WTC11 (cell line): Measurements from ENCODE around the gene PPP2R5E. TPM values are rescaled to one million over a fixed set of nuclear protein-coding genes. Genes with fewer than 3 reads are reported as not detected.

Experiments used
- ATAC-seq: fragments of 200-7000 bp; cut with Tn5 transposase; 2 replicates; pipeline ENCODE4 v1.10.0; 2021; ENCODE audit warnings: mild to moderate bottlenecking, moderate library complexity
- CTCF ChIA-PET: fragments of 300-600 bp; sonication (Branson Sonifier 250); formaldehyde crosslinking; loops from one replicate; lab custom pipeline; 2021; ENCODE audit warnings: antibody characterized with exemption; lab: Charles Lee
- POLR2A ChIA-PET: fragments of 350-600 bp; sonication (Branson Sonifier 250); formaldehyde crosslinking; loops from one replicate; lab custom pipeline; 2021; ENCODE audit warnings: antibody characterized with exemption; lab: Charles Lee
- DNase-seq: peaks from one replicate; pipeline ENCODE4 v3.0.0; 2021; ENCODE audit warnings: low spot score
- H3K27ac Mint-ChIP-seq: 2 replicates; pipeline ENCODE4 v1.8.0; 2021; ENCODE audit warnings: mixed read lengths
- H3K27me3 Mint-ChIP-seq: 2 replicates; pipeline ENCODE4 v1.8.0; 2021; ENCODE audit warnings: low read depth, mild to moderate bottlenecking, moderate library complexity, mixed read lengths
- H3K36me3 Mint-ChIP-seq: 2 replicates; pipeline ENCODE4 v1.8.0; 2021; ENCODE audit warnings: mixed read lengths
- H3K4me1 Mint-ChIP-seq: 2 replicates; pipeline ENCODE4 v1.8.0; 2022; ENCODE audit warnings: mixed read lengths
- H3K4me3 Mint-ChIP-seq: 2 replicates; pipeline ENCODE4 v1.8.0; 2021; ENCODE audit warnings: mild to moderate bottlenecking, moderate library complexity, mixed read lengths
- H3K9me3 Mint-ChIP-seq: 2 replicates; pipeline ENCODE4 v1.8.0; 2021; ENCODE audit warnings: mixed read lengths
- AFF4 ChIP-seq: sonication (generic); formaldehyde crosslinking; IDR thresholded peaks from 2 replicates; pipeline ENCODE4 v1.8.1; 2023; ENCODE audit warnings: mild to moderate bottlenecking, missing genetic modification reagents, borderline replicate concordance
- ATF2 ChIP-seq: sonication (generic); formaldehyde crosslinking; IDR thresholded peaks from 2 replicates; pipeline ENCODE4 v1.8.1; 2022; ENCODE audit warnings: low read depth, missing genetic modification reagents, borderline replicate concordance
- CBFB ChIP-seq: sonication (generic); formaldehyde crosslinking; IDR thresholded peaks from 2 replicates; pipeline ENCODE4 v1.8.1; 2022; ENCODE audit warnings: mild to moderate bottlenecking, low read depth, missing genetic modification reagents
- CDX4 ChIP-seq: fragments of 250-450 bp; sonication (Bioruptor Pico); IDR thresholded peaks from 2 replicates; pipeline ENCODE4 v1.9.0; 2021; ENCODE audit warnings: moderate library complexity, mild to moderate bottlenecking, inconsistent platforms, borderline replicate concordance
- ELF4 ChIP-seq: sonication (generic); formaldehyde crosslinking; IDR thresholded peaks from 2 replicates; pipeline ENCODE4 v1.8.1; 2022; ENCODE audit warnings: low read depth, mild to moderate bottlenecking, moderate library complexity, missing genetic modification reagents
- EMX1 ChIP-seq: fragments of 250-450 bp; sonication (Bioruptor Pico); IDR thresholded peaks from 2 replicates; pipeline ENCODE4 v1.8.0; 2021; ENCODE audit warnings: mild to moderate bottlenecking
- ESRRA ChIP-seq: sonication (generic); formaldehyde crosslinking; IDR thresholded peaks from 2 replicates; pipeline ENCODE4 v1.8.1; 2022; ENCODE audit warnings: mild to moderate bottlenecking, missing genetic modification reagents, borderline replicate concordance
- ETV6 ChIP-seq: sonication (generic); formaldehyde crosslinking; IDR thresholded peaks from 2 replicates; pipeline ENCODE4 v1.8.1; 2022; ENCODE audit warnings: mild to moderate bottlenecking, missing genetic modification reagents
- GABPB1 ChIP-seq: sonication (generic); formaldehyde crosslinking; IDR thresholded peaks from 2 replicates; pipeline ENCODE4 v1.8.1; 2023; ENCODE audit warnings: mild to moderate bottlenecking, missing genetic modification reagents
- GRHL2 ChIP-seq: fragments of 250-450 bp; sonication (Bioruptor Pico); IDR thresholded peaks from 2 replicates; pipeline ENCODE4 v1.8.0; 2022; ENCODE audit warnings: mild to moderate bottlenecking, moderate library complexity; ENCODE audit not compliant: insufficient replicate concordance, severe bottlenecking
- GTF2I ChIP-seq: fragments of 250-450 bp; sonication (Bioruptor Pico); conservative IDR thresholded peaks from 2 replicates; pipeline ENCODE4 v1.4.0; 2021; ENCODE audit warnings: mild to moderate bottlenecking
- JUN ChIP-seq: sonication (generic); formaldehyde crosslinking; IDR thresholded peaks from 2 replicates; pipeline ENCODE4 v1.8.0; 2023; ENCODE audit warnings: mild to moderate bottlenecking, missing genetic modification reagents
- KAT7 ChIP-seq: sonication (generic); formaldehyde crosslinking; IDR thresholded peaks from 2 replicates; pipeline ENCODE4 v1.8.1; 2023; ENCODE audit warnings: missing genetic modification reagents, mild to moderate bottlenecking, borderline replicate concordance
- MXD4 ChIP-seq: fragments of 250-450 bp; sonication (Bioruptor Pico); IDR thresholded peaks from 2 replicates; pipeline ENCODE4 v1.8.0; 2021; ENCODE audit warnings: mild to moderate bottlenecking, moderate library complexity, borderline replicate concordance
- MYBL2 ChIP-seq: sonication (generic); formaldehyde crosslinking; IDR thresholded peaks from 2 replicates; pipeline ENCODE4 v1.8.1; 2023; ENCODE audit warnings: mild to moderate bottlenecking, moderate library complexity, missing genetic modification reagents
- NR2C2 ChIP-seq: sonication (generic); formaldehyde crosslinking; IDR thresholded peaks from 2 replicates; pipeline ENCODE4 v1.8.0; 2022; ENCODE audit warnings: mild to moderate bottlenecking, missing genetic modification reagents
- NR3C1 ChIP-seq: sonication (generic); formaldehyde crosslinking; conservative IDR thresholded peaks from 2 replicates; pipeline ENCODE4 v1.8.1; 2023; ENCODE audit warnings: low read depth, mild to moderate bottlenecking, missing genetic modification reagents
- OVOL2 ChIP-seq: fragments of 250-450 bp; sonication (Bioruptor Pico); IDR thresholded peaks from 2 replicates; pipeline ENCODE4 v1.9.0; 2021; ENCODE audit warnings: mild to moderate bottlenecking, borderline replicate concordance
- PRRX2 ChIP-seq: fragments of 250-450 bp; sonication (Bioruptor Pico); IDR thresholded peaks from 2 replicates; pipeline ENCODE4 v1.8.0; 2021; ENCODE audit warnings: mild to moderate bottlenecking
- TCF7 ChIP-seq: sonication (generic); formaldehyde crosslinking; IDR thresholded peaks from 2 replicates; pipeline ENCODE4 v1.8.0; 2022; ENCODE audit warnings: mild to moderate bottlenecking, low read depth, missing genetic modification reagents, moderate library complexity
- ZBTB21 ChIP-seq: sonication (generic); formaldehyde crosslinking; IDR thresholded peaks from 2 replicates; pipeline ENCODE4 v1.8.1; 2023; ENCODE audit warnings: mild to moderate bottlenecking, missing genetic modification reagents, borderline replicate concordance
- ZNF121 ChIP-seq: sonication (generic); formaldehyde crosslinking; IDR thresholded peaks from 2 replicates; pipeline ENCODE4 v1.8.0; 2023; ENCODE audit warnings: missing genetic modification reagents
- total RNA-seq: library from RNA; stranded (reverse); gene quantifications from 3 replicates; pipeline ENCODE4 v1.2.3, GENCODE V29; 2021
- TF ChIP-seq, protein P1 (sequence below): sonication (generic); formaldehyde crosslinking; conservative IDR thresholded peaks from 2 replicates; pipeline ENCODE4 v1.8.1; 2023; ENCODE audit warnings: mild to moderate bottlenecking, low read depth, missing genetic modification reagents, moderate library complexity
- TF ChIP-seq, protein P2 (sequence below): sonication (generic); formaldehyde crosslinking; IDR thresholded peaks from 2 replicates; pipeline ENCODE4 v1.8.0; 2022; ENCODE audit warnings: mild to moderate bottlenecking, missing genetic modification reagents
- TF ChIP-seq, protein P3 (sequence below): sonication (generic); formaldehyde crosslinking; IDR thresholded peaks from 2 replicates; pipeline ENCODE4 v1.8.1; 2022; ENCODE audit warnings: mild to moderate bottlenecking, moderate library complexity, missing genetic modification reagents

Gene PPP2R5E
- total RNA-seq, 1 experiment from 2014 or later, result 59.0 TPM

- no peak overlapping the region for H3K27ac Mint-ChIP-seq
- H3K9me3 Mint-ChIP-seq, result peaks cover 32% of the 10 kb centered on the region
- peaks cover 17% of the 10 kb centered on the region for H3K36me3 Mint-ChIP-seq
- no peaks in the 10 kb centered on the region for H3K4me1 Mint-ChIP-seq
- ATAC-seq (no peak), DNase-seq (no peak)
- ChIA-PET POLR2A (no interaction called here), CTCF (no interaction called here)
- no peaks in the 10 kb centered on the region for H3K27me3 Mint-ChIP-seq
- TF ChIP-seq KAT7 (CRISPR knock-in tag), result no peak
- no peak for TF ChIP-seq JUN (CRISPR knock-in tag)
- no peak for TF ChIP-seq NR3C1 (CRISPR knock-in tag)
- TF ChIP-seq NR2C2 (CRISPR knock-in tag), result no peak
- no peak for TF ChIP-seq GTF2I (CRISPR knock-in tag)
- TF ChIP-seq EMX1, result no peak
- TF ChIP-seq ESRRA (CRISPR knock-in tag), result no peak
- no peak for TF ChIP-seq CBFB (CRISPR knock-in tag)
- TF ChIP-seq PRRX2 (CRISPR knock-in tag), result no peak
- no peak for TF ChIP-seq GABPB1 (CRISPR knock-in tag)
- TF ChIP-seq AFF4 (CRISPR knock-in tag), result no peak
- TF ChIP-seq, protein P1, sequence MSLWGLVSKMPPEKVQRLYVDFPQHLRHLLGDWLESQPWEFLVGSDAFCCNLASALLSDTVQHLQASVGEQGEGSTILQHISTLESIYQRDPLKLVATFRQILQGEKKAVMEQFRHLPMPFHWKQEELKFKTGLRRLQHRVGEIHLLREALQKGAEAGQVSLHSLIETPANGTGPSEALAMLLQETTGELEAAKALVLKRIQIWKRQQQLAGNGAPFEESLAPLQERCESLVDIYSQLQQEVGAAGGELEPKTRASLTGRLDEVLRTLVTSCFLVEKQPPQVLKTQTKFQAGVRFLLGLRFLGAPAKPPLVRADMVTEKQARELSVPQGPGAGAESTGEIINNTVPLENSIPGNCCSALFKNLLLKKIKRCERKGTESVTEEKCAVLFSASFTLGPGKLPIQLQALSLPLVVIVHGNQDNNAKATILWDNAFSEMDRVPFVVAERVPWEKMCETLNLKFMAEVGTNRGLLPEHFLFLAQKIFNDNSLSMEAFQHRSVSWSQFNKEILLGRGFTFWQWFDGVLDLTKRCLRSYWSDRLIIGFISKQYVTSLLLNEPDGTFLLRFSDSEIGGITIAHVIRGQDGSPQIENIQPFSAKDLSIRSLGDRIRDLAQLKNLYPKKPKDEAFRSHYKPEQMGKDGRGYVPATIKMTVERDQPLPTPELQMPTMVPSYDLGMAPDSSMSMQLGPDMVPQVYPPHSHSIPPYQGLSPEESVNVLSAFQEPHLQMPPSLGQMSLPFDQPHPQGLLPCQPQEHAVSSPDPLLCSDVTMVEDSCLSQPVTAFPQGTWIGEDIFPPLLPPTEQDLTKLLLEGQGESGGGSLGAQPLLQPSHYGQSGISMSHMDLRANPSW (CRISPR knock-in tag), result no peak
- no peak for TF ChIP-seq OVOL2 (CRISPR knock-in tag)
- no peak for TF ChIP-seq TCF7 (CRISPR knock-in tag)
- H3K4me3 Mint-ChIP-seq, result no peak overlapping the region
Observed at GRCh38 chr14:63367742-63368364, 175.3 kb downstream of the PPP2R5E start.

- Mint-ChIP-seq H3K36me3 (peaks cover 6% of the 10 kb centered on the region; the same call in 1 of the 2 replicates), H3K9me3 (peaks cover 12% of the 10 kb centered on the region), H3K27me3 (no peaks in the 10 kb centered on the region), H3K4me1 (0 out of 2 replicates have a peak, but pooled peaks cover 4% of the 10 kb centered on the region), H3K27ac (no peak overlapping the region), H3K4me3 (no peak overlapping the region)
- ATAC-seq, result peak; percentile 50; the same call in 1 of the 2 replicates
- POLR2A ChIA-PET, result no interaction called here
- no peak for DNase-seq
- CTCF ChIA-PET, result no interaction called here
- no peak for TF ChIP-seq CDX4
- TF ChIP-seq, protein P2, sequence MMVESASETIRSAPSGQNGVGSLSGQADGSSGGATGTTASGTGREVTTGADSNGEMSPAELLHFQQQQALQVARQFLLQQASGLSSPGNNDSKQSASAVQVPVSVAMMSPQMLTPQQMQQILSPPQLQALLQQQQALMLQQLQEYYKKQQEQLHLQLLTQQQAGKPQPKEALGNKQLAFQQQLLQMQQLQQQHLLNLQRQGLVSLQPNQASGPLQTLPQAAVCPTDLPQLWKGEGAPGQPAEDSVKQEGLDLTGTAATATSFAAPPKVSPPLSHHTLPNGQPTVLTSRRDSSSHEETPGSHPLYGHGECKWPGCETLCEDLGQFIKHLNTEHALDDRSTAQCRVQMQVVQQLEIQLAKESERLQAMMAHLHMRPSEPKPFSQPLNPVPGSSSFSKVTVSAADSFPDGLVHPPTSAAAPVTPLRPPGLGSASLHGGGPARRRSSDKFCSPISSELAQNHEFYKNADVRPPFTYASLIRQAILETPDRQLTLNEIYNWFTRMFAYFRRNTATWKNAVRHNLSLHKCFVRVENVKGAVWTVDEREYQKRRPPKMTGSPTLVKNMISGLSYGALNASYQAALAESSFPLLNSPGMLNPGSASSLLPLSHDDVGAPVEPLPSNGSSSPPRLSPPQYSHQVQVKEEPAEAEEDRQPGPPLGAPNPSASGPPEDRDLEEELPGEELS (CRISPR knock-in tag), result no peak
- TF ChIP-seq ZNF121 (CRISPR knock-in tag), result no peak
- TF ChIP-seq ATF2 (CRISPR knock-in tag), result no peak
- TF ChIP-seq GRHL2 (CRISPR knock-in tag), result no peak
- TF ChIP-seq ELF4 (CRISPR knock-in tag), result no peak
- no peak for TF ChIP-seq MXD4 (CRISPR knock-in tag)
- TF ChIP-seq, protein P3, sequence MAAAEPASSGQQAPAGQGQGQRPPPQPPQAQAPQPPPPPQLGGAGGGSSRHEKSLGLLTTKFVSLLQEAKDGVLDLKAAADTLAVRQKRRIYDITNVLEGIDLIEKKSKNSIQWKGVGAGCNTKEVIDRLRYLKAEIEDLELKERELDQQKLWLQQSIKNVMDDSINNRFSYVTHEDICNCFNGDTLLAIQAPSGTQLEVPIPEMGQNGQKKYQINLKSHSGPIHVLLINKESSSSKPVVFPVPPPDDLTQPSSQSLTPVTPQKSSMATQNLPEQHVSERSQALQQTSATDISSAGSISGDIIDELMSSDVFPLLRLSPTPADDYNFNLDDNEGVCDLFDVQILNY, result no peak
- TF ChIP-seq MYBL2 (CRISPR knock-in tag), result no peak
- TF ChIP-seq ZBTB21 (CRISPR knock-in tag), result no peak
- TF ChIP-seq ETV6, result no peak
Observed at GRCh38 chr14:63362389-63362819, 180.8 kb downstream of the PPP2R5E start.
